K562 (cell line): Measurements from ENCODE around the gene SLC19A1. TPM values are rescaled to one million over a fixed set of nuclear protein-coding genes. Genes with fewer than 3 reads are reported as not detected.
A peak's percentile ranks its signal among the peaks of the same experiment; 100 is the strongest.

Experiments
- FOXM1 ChIP-seq, 2 experiments: fragments of 450-650 bp in 1 of 2; sonication (generic) in 1 of 2; formaldehyde crosslinking in 1 of 2; IDR thresholded peaks; 2 replicates each; pipeline versions ENCODE4 v1.6.1 to v1.9.0; 2017 to 2022; ENCODE audit warnings: low read depth in 2 of 2, mild to moderate bottlenecking in 2 of 2, missing genetic modification reagents in 1 of 2, moderate library complexity in 1 of 2
- KAT2B ChIP-seq: IDR thresholded peaks from one replicate; pipeline ENCODE4 v1.6.1; 2012; ENCODE audit warnings: low read depth, mild to moderate bottlenecking, control low read depth, inconsistent platforms, low read length, moderate library complexity
- KAT7 ChIP-seq: sonication (generic); formaldehyde crosslinking; IDR thresholded peaks from 2 replicates; pipeline ENCODE4 v1.8.0; 2022; ENCODE audit warnings: missing genetic modification reagents, mild to moderate bottlenecking, borderline replicate concordance
- MTA1 ChIP-seq: fragments of 450-650 bp; IDR thresholded peaks from 2 replicates; pipeline ENCODE4 v1.6.1; 2017; ENCODE audit warnings: borderline replicate concordance
- MYBL2 ChIP-seq, 2 experiments: fragments of 450-650 bp in 1 of 2; sonication (generic) in 1 of 2; formaldehyde crosslinking in 1 of 2; IDR thresholded peaks; 2 replicates each; pipeline versions ENCODE4 v1.6.1 to v1.8.1; 2017 to 2022; ENCODE audit warnings: borderline replicate concordance in 1 of 2, inconsistent platforms in 1 of 2, low read depth in 1 of 2, mild to moderate bottlenecking in 1 of 2, missing genetic modification reagents in 1 of 2, moderate library complexity in 1 of 2
- PCBP2 ChIP-seq: fragments of 200-400 bp; formaldehyde crosslinking; IDR thresholded peaks from 2 replicates; pipeline ENCODE4 v1.6.1; 2018; ENCODE audit warnings: low read length, low read depth, mild to moderate bottlenecking, moderate library complexity; ENCODE audit not compliant: poor library complexity, severe bottlenecking
- RBM14 ChIP-seq: fragments of 200-400 bp; formaldehyde crosslinking; IDR thresholded peaks from 2 replicates; pipeline ENCODE4 v1.6.1; 2018; ENCODE audit warnings: low read depth, mild to moderate bottlenecking, low read length, moderate library complexity, borderline replicate concordance; ENCODE audit not compliant: insufficient read depth
- TCF3 ChIP-seq: sonication (generic); formaldehyde crosslinking; IDR thresholded peaks from 2 replicates; pipeline ENCODE4 v1.4.0; 2020; ENCODE audit warnings: mild to moderate bottlenecking, missing genetic modification reagents
- TOE1 ChIP-seq, 2 experiments: fragments of 450-650 bp in 1 of 2; sonication (generic) in 1 of 2; formaldehyde crosslinking in 1 of 2; IDR thresholded peaks; 2 replicates each; pipeline versions ENCODE4 v1.7.1 to v1.8.0; 2016 to 2022; ENCODE audit warnings: borderline replicate concordance in 2 of 2, mild to moderate bottlenecking in 2 of 2, antibody characterized with exemption in 1 of 2, inconsistent platforms in 1 of 2, low read depth in 1 of 2, missing genetic modification reagents in 1 of 2, moderate library complexity in 1 of 2
- ZNF23 ChIP-seq: fragments of 250-450 bp; sonication (Bioruptor Pico); IDR thresholded peaks from 2 replicates; pipeline ENCODE4 v1.4.0; 2020; ENCODE audit warnings: mild to moderate bottlenecking
- ZNF24 ChIP-seq: fragments of 450-650 bp; IDR thresholded peaks from 2 replicates; pipeline ENCODE4 v1.6.1; 2016
- ZNF274 ChIP-seq: IDR thresholded peaks from 2 replicates; pipeline ENCODE4 v1.6.1; 2011; ENCODE audit warnings: low read depth, mild to moderate bottlenecking, low read length, moderate library complexity, borderline replicate concordance
- ZNF699 ChIP-seq: fragments of 250-450 bp; sonication (Bioruptor Pico); IDR thresholded peaks from 2 replicates; pipeline ENCODE4 v1.8.0; 2021; ENCODE audit warnings: mild to moderate bottlenecking, moderate library complexity; ENCODE audit not compliant: insufficient replicate concordance
- ZNF785 ChIP-seq: fragments of 250-450 bp; sonication (Bioruptor Pico); IDR thresholded peaks from 2 replicates; pipeline ENCODE4 v1.4.0; 2020; ENCODE audit warnings: mild to moderate bottlenecking
- polyA plus RNA-seq, 8 experiments: library from polyadenylated mRNA; depleted of rRNA in 4 of 8; stranded (reverse) in 5 of 8; unstranded in 3 of 8; fragments of >200 nt; fragmentation: Nextera tagmentation in 2 of 8; fragmentation: Illumina TruSeq in 1 of 8; extraction: Ambion mirVana in 2 of 8; extraction: Trizol in 1 of 8; gene quantifications; 2 replicates each; pipeline versions ENCODE4 v1.2.1 to v1.2.3, GENCODE V29; 2011 to 2014; ENCODE audit warnings: inconsistent platforms in 1 of 8, missing spikeins in 1 of 8
- total RNA-seq, 7 experiments: library from RNA; depleted of rRNA in 6 of 7; stranded (reverse); fragments of >200 nt in 6 of 7; fragmentation: Illumina TruSeq in 2 of 7; extraction: Trizol in 2 of 7; gene quantifications; 2 replicates each; pipeline versions ENCODE4 v1.2.1 to v1.2.3, GENCODE V29; 2011 to 2021; ENCODE audit warnings: low replicate concordance in 1 of 7
- TF ChIP-seq, protein P1 (sequence below): fragments of 450-650 bp; IDR thresholded peaks from 2 replicates; pipeline ENCODE4 v1.6.1; 2016
- TF ChIP-seq, protein P2 (sequence below), 2 experiments: fragments of 450-650 bp; IDR thresholded peaks; 2 replicates each; pipeline ENCODE4 v1.6.1; 2016
- TF ChIP-seq, protein P3 (sequence below): fragments of 250-450 bp; sonication (Bioruptor Pico); IDR thresholded peaks from 2 replicates; pipeline ENCODE4 v1.8.0; 2021; ENCODE audit warnings: mild to moderate bottlenecking, moderate library complexity

The SLC19A1 gene
- total and polyA plus RNA-seq, 9 of the 15 experiments (the other 6 are each of a cell fraction or from before 2014, with no cell fraction given), result 0.65 to 88.7 (median 12.0) TPM

DNA sequence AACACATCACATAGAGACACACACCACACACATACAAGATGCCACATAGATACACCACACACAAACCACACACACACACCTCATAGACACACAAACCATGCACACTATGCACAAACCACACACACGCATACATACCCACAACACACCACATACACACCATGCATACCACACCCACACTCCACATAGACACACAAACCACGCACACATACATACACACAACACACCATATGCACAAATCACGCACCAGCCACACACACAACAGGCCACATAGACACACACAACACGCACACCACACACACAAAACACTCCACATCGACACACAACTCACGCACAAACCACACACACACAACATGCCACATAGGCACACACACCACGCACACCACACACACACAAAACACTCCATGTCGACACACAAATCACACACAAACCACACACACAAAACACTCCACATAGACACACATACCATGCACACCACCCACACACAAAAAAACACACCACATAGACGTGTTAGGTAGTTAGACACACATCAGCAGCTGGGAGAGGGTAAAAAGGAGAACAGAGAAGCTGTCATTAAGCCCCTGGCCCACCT lies 49.5 kb upstream of the SLC19A1 start (continued):
- no peak for TF ChIP-seq KAT2B
- TF ChIP-seq MYBL2 (IDR thresholded peaks at IDR 0.05; ENCODE audit: low read depth), result no peak
- no peak for TF ChIP-seq MYBL2 (CRISPR knock-in tag; IDR thresholded peaks at IDR 0.05; ENCODE audit: borderline replicate concordance)
- TF ChIP-seq RBM14, result no peak
- no peak for TF ChIP-seq TCF3 (CRISPR knock-in tag)
- TF ChIP-seq, protein P1, sequence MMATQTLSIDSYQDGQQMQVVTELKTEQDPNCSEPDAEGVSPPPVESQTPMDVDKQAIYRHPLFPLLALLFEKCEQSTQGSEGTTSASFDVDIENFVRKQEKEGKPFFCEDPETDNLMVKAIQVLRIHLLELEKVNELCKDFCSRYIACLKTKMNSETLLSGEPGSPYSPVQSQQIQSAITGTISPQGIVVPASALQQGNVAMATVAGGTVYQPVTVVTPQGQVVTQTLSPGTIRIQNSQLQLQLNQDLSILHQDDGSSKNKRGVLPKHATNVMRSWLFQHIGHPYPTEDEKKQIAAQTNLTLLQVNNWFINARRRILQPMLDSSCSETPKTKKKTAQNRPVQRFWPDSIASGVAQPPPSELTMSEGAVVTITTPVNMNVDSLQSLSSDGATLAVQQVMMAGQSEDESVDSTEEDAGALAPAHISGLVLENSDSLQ, result no peak
- TF ChIP-seq MTA1, result 0 out of 2 replicates have a peak, but pooled peaks have one; percentile 11
- TF ChIP-seq KAT7 (CRISPR knock-in tag), result no peak
- no peak for TF ChIP-seq PCBP2
- no peak for TF ChIP-seq ZNF785 (CRISPR knock-in tag)
- TF ChIP-seq TOE1 (IDR thresholded peaks at IDR 0.05; ENCODE audit: borderline replicate concordance), result no peak
- no peak for TF ChIP-seq TOE1 (CRISPR knock-in tag; IDR thresholded peaks at IDR 0.05; ENCODE audit: borderline replicate concordance, low read depth)
- TF ChIP-seq, protein P2, sequence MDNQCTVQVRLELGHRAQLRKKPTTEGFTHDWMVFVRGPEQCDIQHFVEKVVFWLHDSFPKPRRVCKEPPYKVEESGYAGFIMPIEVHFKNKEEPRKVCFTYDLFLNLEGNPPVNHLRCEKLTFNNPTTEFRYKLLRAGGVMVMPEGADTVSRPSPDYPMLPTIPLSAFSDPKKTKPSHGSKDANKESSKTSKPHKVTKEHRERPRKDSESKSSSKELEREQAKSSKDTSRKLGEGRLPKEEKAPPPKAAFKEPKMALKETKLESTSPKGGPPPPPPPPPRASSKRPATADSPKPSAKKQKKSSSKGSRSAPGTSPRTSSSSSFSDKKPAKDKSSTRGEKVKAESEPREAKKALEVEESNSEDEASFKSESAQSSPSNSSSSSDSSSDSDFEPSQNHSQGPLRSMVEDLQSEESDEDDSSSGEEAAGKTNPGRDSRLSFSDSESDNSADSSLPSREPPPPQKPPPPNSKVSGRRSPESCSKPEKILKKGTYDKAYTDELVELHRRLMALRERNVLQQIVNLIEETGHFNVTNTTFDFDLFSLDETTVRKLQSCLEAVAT (IDR thresholded peaks at IDR 0.05), result peak; percentile 77 to 85; a peak in 3 of 4 replicates
- TF ChIP-seq, protein P3, sequence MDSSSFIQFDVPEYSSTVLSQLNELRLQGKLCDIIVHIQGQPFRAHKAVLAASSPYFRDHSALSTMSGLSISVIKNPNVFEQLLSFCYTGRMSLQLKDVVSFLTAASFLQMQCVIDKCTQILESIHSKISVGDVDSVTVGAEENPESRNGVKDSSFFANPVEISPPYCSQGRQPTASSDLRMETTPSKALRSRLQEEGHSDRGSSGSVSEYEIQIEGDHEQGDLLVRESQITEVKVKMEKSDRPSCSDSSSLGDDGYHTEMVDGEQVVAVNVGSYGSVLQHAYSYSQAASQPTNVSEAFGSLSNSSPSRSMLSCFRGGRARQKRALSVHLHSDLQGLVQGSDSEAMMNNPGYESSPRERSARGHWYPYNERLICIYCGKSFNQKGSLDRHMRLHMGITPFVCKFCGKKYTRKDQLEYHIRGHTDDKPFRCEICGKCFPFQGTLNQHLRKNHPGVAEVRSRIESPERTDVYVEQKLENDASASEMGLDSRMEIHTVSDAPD, result no peak
- no peak for TF ChIP-seq ZNF23 (CRISPR knock-in tag)
- TF ChIP-seq FOXM1 (IDR thresholded peaks at IDR 0.05; ENCODE audit: low read depth), result no peak
- TF ChIP-seq FOXM1 (CRISPR knock-in tag; IDR thresholded peaks at IDR 0.05; ENCODE audit: low read depth), result no peak
- TF ChIP-seq ZNF274, result no peak
- no peak for TF ChIP-seq ZNF24
- TF ChIP-seq ZNF699 (CRISPR knock-in tag), result no peak
